Activated CD8-positive, alpha-beta T cell treated with anti-CD3 and anti-CD28 coated beads for 36 hours (primary cell): Measurements from ENCODE around the gene NR1I3. TPM values are rescaled to one million over a fixed set of nuclear protein-coding genes. Genes with fewer than 3 reads are reported as not detected.
"Not testable (repeated sequence)": the region's sequence is repeated elsewhere in the genome, so short reads cannot be mapped to it uniquely, and the experiment has no call there.

Source experiments
- ATAC-seq: fragments of 200-7000 bp; cut with Tn5 transposase; one replicate; pipeline ENCODE4 v1.10.0; 2021; ENCODE audit warnings: mild to moderate bottlenecking, moderate library complexity
- CTCF ChIA-PET: fragments of 350-600 bp; sonication (Branson Sonifier 250); formaldehyde crosslinking; loops from one replicate; lab custom pipeline; 2021; ENCODE audit warnings: antibody characterized with exemption; lab: Charles Lee
- POLR2A ChIA-PET: fragments of 350-600 bp; sonication (Branson Sonifier 250); formaldehyde crosslinking; loops from one replicate; lab custom pipeline; 2021; ENCODE audit warnings: antibody characterized with exemption; lab: Charles Lee
- DNase-seq: peaks from one replicate; pipeline ENCODE4 v3.0.0-alpha.2; 2020
- H3K27ac Mint-ChIP-seq: one replicate; pipeline ENCODE4 v1.8.0; 2021; ENCODE audit warnings: mild to moderate bottlenecking, mixed read lengths
- H3K27me3 Mint-ChIP-seq: one replicate; pipeline ENCODE4 v1.8.0; 2021; ENCODE audit warnings: mixed read lengths
- H3K36me3 Mint-ChIP-seq: one replicate; pipeline ENCODE4 v1.8.0; 2021; ENCODE audit warnings: low read depth, mixed read lengths
- H3K4me1 Mint-ChIP-seq: one replicate; pipeline ENCODE4 v1.8.0; 2021; ENCODE audit warnings: low read depth, mixed read lengths
- H3K4me3 Mint-ChIP-seq: one replicate; pipeline ENCODE4 v1.8.0; 2021; ENCODE audit warnings: mild to moderate bottlenecking, moderate library complexity, mixed read lengths
- H3K9me3 Mint-ChIP-seq: one replicate; pipeline ENCODE4 v1.8.0; 2021; ENCODE audit warnings: mixed read lengths
- CTCF ChIP-seq: fragments of 200-600 bp; IDR thresholded peaks from one replicate; pipeline ENCODE4 v1.8.0; 2022; ENCODE audit warnings: antibody characterized with exemption, mild to moderate bottlenecking
- intact Hi-C: fragments of 100-400 bp; cut with micrococcal nuclease; formaldehyde crosslinking; loops from one replicate; pipeline ENCODE4 v1.10.0; 2022
- total RNA-seq, 2 experiments: library from RNA; stranded (reverse); gene quantifications; one replicate each; pipeline ENCODE4 v1.2.3, GENCODE V29; 2021

NR1I3 gene
- total RNA-seq, 2 experiments from 2014 or later = not detected

- ATAC-seq (no peak), DNase-seq (no peak)
- Mint-ChIP-seq H3K4me3 (no peak overlapping the region), H3K27me3 (peaks cover 4% of the 10 kb centered on the region), H3K27ac (no peak overlapping the region), H3K36me3 (no peaks in the 10 kb centered on the region), H3K9me3 (peaks cover 2% of the 10 kb centered on the region), H3K4me1 (no peaks in the 10 kb centered on the region)
- TF ChIP-seq CTCF = no peak
- intact Hi-C loops = no loop called here
- ChIA-PET POLR2A (no interaction called here), CTCF (no interaction called here)
Observed at GRCh38 chr1:161251579-161251978, 13.6 kb upstream of the NR1I3 start.

- H3K27me3 Mint-ChIP-seq = peaks cover 4% of the 10 kb centered on the region
- POLR2A ChIA-PET = no interaction called here
- DNase-seq = no peak
Observed at GRCh38 chr1:161250829-161251228, 12.8 kb upstream of the NR1I3 start.

GRCh38 chr1:161250100-161250499 lies 12.1 kb upstream of the NR1I3 start:
- H3K36me3 Mint-ChIP-seq, H3K27me3 Mint-ChIP-seq, H3K27ac Mint-ChIP-seq, H3K4me3 Mint-ChIP-seq, H3K9me3 Mint-ChIP-seq, H3K4me1 Mint-ChIP-seq, intact Hi-C loops, DNase-seq, ATAC-seq: not testable (repeated sequence)
- POLR2A ChIA-PET = interaction anchor here (1.0 to 1.7 kb wide), 2 partner anchors 15 to 21 kb away, joined by 3 to 5 read pairs; no protein-coding TSS in a partner anchor
- CTCF ChIA-PET = interaction anchor here (1.0 to 4.1 kb wide), 6 partner anchors 9 to 132 kb away, joined by 3 to 22 read pairs (median 4); partner anchors contain the start of genes PCP4L1 and TOMM40L

More at GRCh38 chr1:161250829-161251228, 12.8 kb upstream of the NR1I3 start:
- no peaks in the 10 kb centered on the region for H3K4me1 Mint-ChIP-seq
- H3K36me3 Mint-ChIP-seq = no peaks in the 10 kb centered on the region
- CTCF ChIA-PET = interaction anchor here (1.0 to 4.1 kb wide), 4 partner anchors 15 to 131 kb away, joined by 3 to 22 read pairs (median 12); partner anchors contain the start of gene TOMM40L
- no peak for ATAC-seq
- no peak for TF ChIP-seq CTCF
- intact Hi-C loops = no loop called here
- H3K27ac Mint-ChIP-seq = no peak overlapping the region
- no peak overlapping the region for H3K4me3 Mint-ChIP-seq
- H3K9me3 Mint-ChIP-seq = peaks cover 2% of the 10 kb centered on the region

- H3K27ac Mint-ChIP-seq = no peak overlapping the region
- no peak for TF ChIP-seq CTCF
Observed at GRCh38 chr1:161244888-161245287, 6.9 kb upstream of the NR1I3 start.

GRCh38 chr1:161242313-161242712 lies 4.3 kb upstream of the NR1I3 start:
- no peaks in the 10 kb centered on the region for H3K9me3 Mint-ChIP-seq
- DNase-seq (no peak), ATAC-seq (no peak)
- H3K36me3 Mint-ChIP-seq = no peaks in the 10 kb centered on the region
- H3K27me3 Mint-ChIP-seq = peaks cover 12% of the 10 kb centered on the region
- ChIA-PET CTCF (no interaction called here), POLR2A (interaction anchor here (1.4 kb wide), 1 partner anchor 16 kb away, joined by 3 read pairs; no protein-coding TSS in a partner anchor)
- TF ChIP-seq CTCF = no peak
- H3K27ac Mint-ChIP-seq = no peak overlapping the region
- intact Hi-C loops = no loop called here
- no peaks in the 10 kb centered on the region for H3K4me1 Mint-ChIP-seq
- no peak overlapping the region for H3K4me3 Mint-ChIP-seq

More at GRCh38 chr1:161244888-161245287, 6.9 kb upstream of the NR1I3 start:
- H3K9me3 Mint-ChIP-seq = peaks cover 1% of the 10 kb centered on the region
- ChIA-PET POLR2A (no interaction called here), CTCF (no interaction called here)
- H3K36me3 Mint-ChIP-seq = no peaks in the 10 kb centered on the region
- H3K4me1 Mint-ChIP-seq = no peaks in the 10 kb centered on the region
- H3K27me3 Mint-ChIP-seq = peaks cover 12% of the 10 kb centered on the region
- ATAC-seq (no peak), DNase-seq (no peak)
- no peak overlapping the region for H3K4me3 Mint-ChIP-seq
- intact Hi-C loops = no loop called here
